Measurements from ENCODE around the gene TASOR2.

Gene TASOR2

GRCh38 chr10:5656737-5657579 is 27.7 kb upstream of the TASOR2 start:
- no peak for DNase-seq (ENCODE audit: low read depth, low spot score)

GRCh38 chr10:5658871-5659618 is 25.6 kb upstream of the TASOR2 start:
- DNase-seq (ENCODE audit: low read depth, low spot score), result no peak

GRCh38 chr10:5659702-5660528 is 24.7 kb upstream of the TASOR2 start:
- DNase-seq (ENCODE audit: low read depth, low spot score), result no peak

GRCh38 chr10:5661043-5661442 is 23.6 kb upstream of the TASOR2 start:
- no peak for DNase-seq (ENCODE audit: low read depth, low spot score)

- DNase-seq (ENCODE audit: low read depth, low spot score), result no peak
Observed at GRCh38 chr10:5662708-5663579, 21.7 kb upstream of the TASOR2 start.

GRCh38 chr10:5663692-5664427 is 20.8 kb upstream of the TASOR2 start:
- DNase-seq (ENCODE audit: low read depth, low spot score), result no peak

GRCh38 chr10:5665373-5666007 is 19.1 kb upstream of the TASOR2 start:
- no peak for DNase-seq (ENCODE audit: low read depth, low spot score)

GRCh38 chr10:5666008-5666840 is 18.4 kb upstream of the TASOR2 start, which contains the start of gene ASB13:
ASB13 (minus strand) TSS chr10:5666595; CDS start chr10:5666551, 44 bp downstream.
- DNase-seq (ENCODE audit: low read depth, low spot score), result no peak

- no peak for DNase-seq (ENCODE audit: low read depth, low spot score)
Observed at GRCh38 chr10:5666841-5667630, 17.6 kb upstream of the TASOR2 start.

GRCh38 chr10:5668429-5668828 is 16.2 kb upstream of the TASOR2 start:
- no peak for DNase-seq (ENCODE audit: low read depth, low spot score)

GRCh38 chr10:5669604-5670003 is 15.0 kb upstream of the TASOR2 start:
- no peak for DNase-seq (ENCODE audit: low read depth, low spot score)

GRCh38 chr10:5670662-5671375 is 13.8 kb upstream of the TASOR2 start:
- no peak for DNase-seq (ENCODE audit: low read depth, low spot score)

GRCh38 chr10:5678397-5679036 is 6.1 kb upstream of the TASOR2 start:
- DNase-seq (ENCODE audit: low read depth, low spot score), result no peak

- no peak for DNase-seq (ENCODE audit: low read depth, low spot score)
Observed at GRCh38 chr10:5679037-5679435, 5.6 kb upstream of the TASOR2 start.

- DNase-seq (ENCODE audit: low read depth, low spot score), result no peak
Observed at GRCh38 chr10:5679606-5680005, 5.0 kb upstream of the TASOR2 start.

GRCh38 chr10:5681930-5682329 is 2.7 kb upstream of the TASOR2 start:
- no peak for DNase-seq (ENCODE audit: low read depth, low spot score)

- no peak for DNase-seq (ENCODE audit: low read depth, low spot score)
Observed at GRCh38 chr10:5683065-5683464, 1.6 kb upstream of the TASOR2 start.

Data from activated naive CD8-positive, alpha-beta T cell treated with anti-CD3 and anti-CD28 coated beads, Interleukin-2, amount 50 U/mL, for 16 hours (primary cell).